OCI-LY3 (cell line): Measurements from ENCODE around the gene SHCBP1L.
A peak's percentile ranks its signal among the peaks of the same experiment; 100 is the strongest.

Experiments
- H2AFZ ChIP-seq: fragments of 200-600, 300-600 bp; shearing (Covaris generic); 2 replicates; pipeline ENCODE4 v1.6.0; 2014; ENCODE audit warnings: antibody characterized with exemption, low read depth, low read length
- H3K27ac ChIP-seq: fragments of 200-600, 300-600 bp; sonication (generic); 2 replicates; pipeline ENCODE4 v1.5.1; 2014; ENCODE audit warnings: mild to moderate bottlenecking, low read length, moderate library complexity, mixed read lengths
- H3K27me3 ChIP-seq: fragments of 200-600, 300-600 bp; sonication (generic); 2 replicates; pipeline ENCODE4 v1.6.1; 2014; ENCODE audit warnings: low read depth, low read length, mixed read lengths
- H3K36me3 ChIP-seq: fragments of 200-600, 300-600 bp; sonication (generic); replicated peaks from 2 replicates; pipeline ENCODE3; 2014; ENCODE audit warnings: low read depth, low read length, mixed read lengths
- H3K4me1 ChIP-seq: fragments of 300-600, 200-600 bp; sonication (generic); 2 replicates; pipeline ENCODE4 v1.6.1; 2014; ENCODE audit warnings: low read length, mixed read lengths
- H3K4me2 ChIP-seq: fragments of 200-600, 300-600 bp; sonication (generic); 2 replicates; pipeline ENCODE4 v1.6.1; 2014; ENCODE audit warnings: low read length, mixed read lengths
- H3K4me3 ChIP-seq: fragments of 300-600, 200-600 bp; sonication (generic); 2 replicates; pipeline ENCODE4 v1.5.1; 2014; ENCODE audit warnings: antibody characterized with exemption, mild to moderate bottlenecking, low read length, moderate library complexity
- H3K79me2 ChIP-seq: fragments of 300-600, 200-600 bp; shearing (Covaris generic); 2 replicates; pipeline ENCODE4 v1.6.1; 2014; ENCODE audit warnings: mild to moderate bottlenecking, low read length, mixed read lengths
- H3K9ac ChIP-seq: fragments of 300-600, 200-600 bp; shearing (Covaris generic); 2 replicates; pipeline ENCODE4 v1.6.0; 2014; ENCODE audit warnings: mild to moderate bottlenecking, low read length, moderate library complexity
- H3K9me3 ChIP-seq: fragments of 200-600, 300-600 bp; shearing (Covaris generic); 2 replicates; pipeline ENCODE4 v1.6.1; 2014; ENCODE audit warnings: low read length, mixed read lengths; ENCODE audit not compliant: insufficient read depth
- H4K20me1 ChIP-seq: fragments of 200-600, 300-600 bp; sonication (generic); 2 replicates; pipeline ENCODE4 v1.6.1; 2016; ENCODE audit warnings: low read length, mixed read lengths; ENCODE audit not compliant: insufficient read depth
- CTCF ChIP-seq: fragments of 200-600, 300-600 bp; sonication (generic); IDR thresholded peaks from 2 replicates; pipeline ENCODE4 v1.5.1; 2014; ENCODE audit warnings: antibody characterized with exemption, low read length, low read depth
- EZH2phosphoT487 ChIP-seq: fragments of 200-600 bp; shearing (Covaris generic); IDR thresholded peaks from 2 replicates; pipeline ENCODE4 v1.6.1; 2018; ENCODE audit warnings: antibody characterized with exemption, mixed run types, low read depth

Gene SHCBP1L

GRCh38 chr1:182939413-182939812 lies 13.6 kb downstream of the SHCBP1L start:
- H3K9ac ChIP-seq, result no peak overlapping the region
- H4K20me1 ChIP-seq, result no peaks in the 10 kb centered on the region
- H2AFZ ChIP-seq, result no peak overlapping the region
- H3K36me3 ChIP-seq, result no peaks in the 10 kb centered on the region
- no peak overlapping the region for H3K4me3 ChIP-seq
- no peaks in the 10 kb centered on the region for H3K4me1 ChIP-seq
- H3K4me2 ChIP-seq, result no peak overlapping the region
- TF ChIP-seq EZH2phosphoT487, result no peak
- no peak for TF ChIP-seq CTCF
- H3K79me2 ChIP-seq, result no peaks in the 10 kb centered on the region
- no peaks in the 10 kb centered on the region for H3K9me3 ChIP-seq
- no peak overlapping the region for H3K27ac ChIP-seq
- no peaks in the 10 kb centered on the region; the same call in 1 of the 2 replicates for H3K27me3 ChIP-seq

- no peaks in the 10 kb centered on the region for H3K4me1 ChIP-seq
- H3K4me2 ChIP-seq, result no peak overlapping the region
- H3K27ac ChIP-seq, result no peak overlapping the region
- no peaks in the 10 kb centered on the region for H4K20me1 ChIP-seq
- no peaks in the 10 kb centered on the region for H3K79me2 ChIP-seq
- no peaks in the 10 kb centered on the region; the same call in 1 of the 2 replicates for H3K27me3 ChIP-seq
- no peaks in the 10 kb centered on the region for H3K36me3 ChIP-seq
- TF ChIP-seq CTCF (no peak), EZH2phosphoT487 (no peak)
- no peaks in the 10 kb centered on the region for H3K9me3 ChIP-seq
- no peak overlapping the region for H3K9ac ChIP-seq
- H3K4me3 ChIP-seq, result no peak overlapping the region
- no peak overlapping the region for H2AFZ ChIP-seq
Observed at GRCh38 chr1:182935716-182936115, 17.2 kb downstream of the SHCBP1L start.

- Histone ChIP-seq H2AFZ (no peak overlapping the region), H3K4me1 (peaks cover 17% of the 10 kb centered on the region), H3K27me3 (no peaks in the 10 kb centered on the region; the same call in 1 of the 2 replicates), H3K9ac (no peak overlapping the region), H3K27ac (no peak overlapping the region), H3K9me3 (no peaks in the 10 kb centered on the region), H3K36me3 (no peaks in the 10 kb centered on the region), H4K20me1 (no peaks in the 10 kb centered on the region), H3K4me3 (no peak overlapping the region), H3K79me2 (no peaks in the 10 kb centered on the region), H3K4me2 (no peak overlapping the region)
- TF ChIP-seq EZH2phosphoT487, result no peak
- TF ChIP-seq CTCF, result no peak
Observed at GRCh38 chr1:182930985-182931384, 22.0 kb downstream of the SHCBP1L start.

- Histone ChIP-seq H3K4me2 (peak overlapping the region; percentile 71), H3K79me2 (no peaks in the 10 kb centered on the region), H3K27me3 (peaks cover 5% of the 10 kb centered on the region; the same call in 1 of the 2 replicates), H3K4me3 (peak overlapping the region; percentile 72), H3K27ac (peak overlapping the region; percentile 63), H2AFZ (peak overlapping the region; percentile 50; the same call in 1 of the 2 replicates), H3K36me3 (no peaks in the 10 kb centered on the region), H3K4me1 (peaks cover 21% of the 10 kb centered on the region), H4K20me1 (no peaks in the 10 kb centered on the region), H3K9ac (peak overlapping the region; percentile 36), H3K9me3 (no peaks in the 10 kb centered on the region)
- no peak for TF ChIP-seq EZH2phosphoT487
- TF ChIP-seq CTCF, result no peak
Observed at GRCh38 chr1:182927693-182928433, 25.1 kb downstream of the SHCBP1L start.
